SK-N-SH (cell line): ENCODE data around the gene TASOR2. TPM values are rescaled to one million over a fixed set of nuclear protein-coding genes. Genes with fewer than 3 reads are reported as not detected.

Source experiments
- CTCF ChIA-PET: fragments of 300-600, 350-600 bp; formaldehyde crosslinking; extraction: SDS; loops from one replicate; lab custom pipeline; 2021; lab: Yijun Ruan, JAX
- POLR2A ChIA-PET: fragments of 350-600 bp; sonication (Branson Sonifier 250); formaldehyde crosslinking; extraction: SDS; loops from one replicate; lab custom pipeline; 2020; ENCODE audit warnings: antibody characterized with exemption, inconsistent platforms; lab: Yijun Ruan, JAX
- DNase-seq: peaks from one replicate; pipeline ENCODE4 v3.0.0; 2012
- H2AFZ ChIP-seq: fragments of 200-600 bp; sonication (generic); 2 replicates; pipeline ENCODE4 v1.8.1; 2016; ENCODE audit warnings: antibody characterized with exemption, mild to moderate bottlenecking, low read depth
- H3F3A ChIP-seq: fragments of 200-600 bp; sonication (generic); replicated peaks from 2 replicates; pipeline ENCODE3; 2016; ENCODE audit warnings: antibody characterized with exemption, mild to moderate bottlenecking; ENCODE audit not compliant: insufficient read depth
- H3K27ac ChIP-seq, 2 experiments: fragments of 200-500 bp in 1 of 2; fragments of 200-600 bp in 1 of 2; sonication (Bioruptor generic) in 1 of 2; sonication (generic), shearing (Covaris generic) in 1 of 2; 2 replicates each; pipeline versions ENCODE4 v1.5.1 to v1.6.1; 2014 to 2016; ENCODE audit warnings: low read depth in 2 of 2, inconsistent platforms in 1 of 2, low read length in 1 of 2, mild to moderate bottlenecking in 1 of 2, mixed read lengths in 1 of 2
- H3K27me3 ChIP-seq: fragments of 200-600 bp; sonication (generic), shearing (Covaris generic); 2 replicates; pipeline ENCODE4 v1.6.1; 2016; ENCODE audit warnings: mixed run types; ENCODE audit not compliant: insufficient read depth
- H3K36me3 ChIP-seq, 2 experiments: fragments of 200-500 bp in 1 of 2; fragments of 200-600 bp in 1 of 2; sonication (Bioruptor generic) in 1 of 2; sonication (generic) in 1 of 2; replicated peaks in 1 of 2; 2 replicates each; pipeline versions ENCODE3 to v1.5.1; 2014 to 2016; ENCODE audit warnings: low read length in 1 of 2, mild to moderate bottlenecking in 1 of 2; ENCODE audit not compliant: insufficient read depth in 2 of 2, control insufficient read depth in 1 of 2
- H3K4me1 ChIP-seq, 2 experiments: fragments of 200-500 bp in 1 of 2; fragments of 200-600 bp in 1 of 2; sonication (Bioruptor generic) in 1 of 2; sonication (generic), shearing (Covaris generic) in 1 of 2; 2 replicates each; pipeline versions ENCODE4 v1.5.1 to v1.6.1; 2014 to 2016; ENCODE audit warnings: low read depth in 1 of 2, low read length in 1 of 2, mixed run types in 1 of 2; ENCODE audit not compliant: insufficient read depth in 2 of 2, control insufficient read depth in 1 of 2
- H3K4me2 ChIP-seq: fragments of 200-600 bp; sonication (generic), shearing (Covaris generic); 2 replicates; pipeline ENCODE4 v1.6.1; 2017; ENCODE audit warnings: mixed run types
- H3K4me3 ChIP-seq, 2 experiments: fragments of 200-500 bp in 1 of 2; fragments of 200-600 bp in 1 of 2; sonication (Bioruptor generic) in 1 of 2; sonication (generic), shearing (Covaris generic) in 1 of 2; 2 replicates each; pipeline versions ENCODE4 v1.5.1 to v1.8.1; 2014 to 2016; ENCODE audit warnings: low read depth in 2 of 2, inconsistent platforms in 1 of 2, low read length in 1 of 2, mild to moderate bottlenecking in 1 of 2, mixed read lengths in 1 of 2, moderate library complexity in 1 of 2
- H3K79me2 ChIP-seq: fragments of 200-600 bp; sonication (generic); 2 replicates; pipeline ENCODE4 v1.8.1; 2017; ENCODE audit warnings: mild to moderate bottlenecking; ENCODE audit not compliant: insufficient read depth
- H3K9ac ChIP-seq: fragments of 200-600 bp; sonication (generic); 2 replicates; pipeline ENCODE4 v1.6.1; 2017; ENCODE audit warnings: mixed run types
- H3K9me2 ChIP-seq: fragments of 200-600 bp; sonication (generic); 2 replicates; pipeline ENCODE4 v1.6.1; 2017; ENCODE audit warnings: mixed run types
- H3K9me3 ChIP-seq: fragments of 200-600 bp; sonication (generic); 2 replicates; pipeline ENCODE4 v1.6.1; 2017; ENCODE audit warnings: mixed run types, mild to moderate bottlenecking, moderate library complexity
- H4K20me1 ChIP-seq: fragments of 200-600 bp; sonication (generic); 2 replicates; pipeline ENCODE4 v1.6.1; 2017; ENCODE audit warnings: mild to moderate bottlenecking, mixed run types; ENCODE audit not compliant: insufficient read depth
- CHD2 ChIP-seq: fragments of 150-350 bp; IDR thresholded peaks from 2 replicates; pipeline ENCODE4 v1.6.1; 2018; ENCODE audit warnings: low read length; ENCODE audit not compliant: partially characterized antibody
- CTCF ChIP-seq: fragments of 200-600 bp; sonication (generic); IDR thresholded peaks from 2 replicates; pipeline ENCODE4 v1.6.1; 2017; ENCODE audit warnings: antibody characterized with exemption, mild to moderate bottlenecking, moderate library complexity
- EZH2phosphoT487 ChIP-seq: fragments of 200-600 bp; sonication (generic); IDR thresholded peaks from 2 replicates; pipeline ENCODE4 v1.6.1; 2017; ENCODE audit warnings: low read depth, mixed run types, mild to moderate bottlenecking, antibody characterized with exemption, moderate library complexity, borderline replicate concordance
- FOSL2 ChIP-seq: IDR thresholded peaks from 2 replicates; pipeline ENCODE4 v1.4.0; 2012; ENCODE audit warnings: low read depth, mild to moderate bottlenecking, moderate library complexity, borderline replicate concordance
- FOXM1 ChIP-seq: IDR thresholded peaks from 2 replicates; pipeline ENCODE4 v1.4.0; 2012; ENCODE audit warnings: low read depth, mild to moderate bottlenecking
- GATA2 ChIP-seq: sonication (generic); formaldehyde crosslinking; IDR thresholded peaks from 2 replicates; pipeline ENCODE4 v1.5.0; 2020; ENCODE audit warnings: mild to moderate bottlenecking, missing genetic modification reagents
- JUND ChIP-seq: IDR thresholded peaks from 2 replicates; pipeline ENCODE4 v1.4.0; 2012
- RAD21 ChIP-seq: IDR thresholded peaks from 2 replicates; pipeline ENCODE4 v1.6.1; 2012; ENCODE audit warnings: mild to moderate bottlenecking, low read length
- REST ChIP-seq: IDR thresholded peaks from 2 replicates; pipeline ENCODE4 v1.6.1; 2012; ENCODE audit warnings: mild to moderate bottlenecking, low read depth, low read length, moderate library complexity
- RXRA ChIP-seq: IDR thresholded peaks from 2 replicates; pipeline ENCODE4 v1.4.0; 2012; ENCODE audit warnings: low read depth, mild to moderate bottlenecking, borderline replicate concordance
- SMC3 ChIP-seq: IDR thresholded peaks from 2 replicates; pipeline ENCODE4 v1.6.1; 2012; ENCODE audit warnings: low read depth, low read length, improper control_type of control experiment
- TAF1 ChIP-seq: IDR thresholded peaks from 2 replicates; pipeline ENCODE4 v1.6.1; 2012; ENCODE audit warnings: low read depth, mild to moderate bottlenecking, low read length, moderate library complexity, borderline replicate concordance
- TCF12 ChIP-seq: IDR thresholded peaks from 2 replicates; pipeline ENCODE4 v1.4.0; 2012
- WGBS: methylation state at CpG from one replicate; pipeline ENCODE4 v1.1.6; 2017; ENCODE audit warnings: low lambda C conversion rate; 5-methylcytosine and 5-hydroxymethylcytosine counted together
- polyA plus RNA-seq, 3 experiments: library from polyadenylated mRNA; depleted of rRNA; stranded (reverse); fragments of >200 nt; gene quantifications; 2 replicates each; pipeline ENCODE4 v1.2.3, GENCODE V29; 2012

The TASOR2 gene
- polyA plus RNA-seq, 1 of the 3 experiments (the other 2 are of a cell fraction): 21.2 TPM

- TF ChIP-seq REST: no peak
- no peak for TF ChIP-seq RAD21
- no peak for TF ChIP-seq JUND
- no peak for TF ChIP-seq FOSL2
- TF ChIP-seq EZH2phosphoT487: no peak
- no peak for TF ChIP-seq CHD2
- TF ChIP-seq RXRA: no peak
- no peak for TF ChIP-seq TCF12
- no peak for TF ChIP-seq CTCF
- TF ChIP-seq GATA2 (CRISPR knock-in tag): no peak
- no peak for TF ChIP-seq SMC3
- no peak for TF ChIP-seq FOXM1
These were observed 17.6 kb upstream of the TASOR2 start (continued) for GRCh38 chr10:5666841-5667630.

- ChIA-PET POLR2A (no interaction called here), CTCF (interaction anchor here (1.5 to 2.2 kb wide), 3 partner anchors 16 to 45 kb away, joined by 3 to 4 read pairs (median 4); partner anchors contain the start of gene TASOR2)
- WGBS: 63% methylated on average over 4 of the region's 4 CpGs
- Histone ChIP-seq H3K4me3 (no peak overlapping the region), H3F3A (no peaks in the 10 kb centered on the region), H4K20me1 (no peaks in the 10 kb centered on the region), H3K27ac (no peak overlapping the region), H3K9me3 (no peaks in the 10 kb centered on the region; the same call in 1 of the 2 replicates), H3K9ac (no peak overlapping the region), H3K79me2 (peaks cover 3% of the 10 kb centered on the region; the same call in 1 of the 2 replicates), H3K27me3 (no peaks in the 10 kb centered on the region)
- no peak for DNase-seq
- TF ChIP-seq FOSL2: no peak
- no peak for TF ChIP-seq TAF1
- TF ChIP-seq, all 33 proteins: peak for 0
- H3K36me3 ChIP-seq: no peaks in the 10 kb centered on the region
- no peaks in the 10 kb centered on the region for H3K9me2 ChIP-seq
- no peak overlapping the region for H2AFZ ChIP-seq
- H3K4me2 ChIP-seq: no peak overlapping the region
- H3K4me1 ChIP-seq: peaks cover 0 to 23% of the 10 kb centered on the region in 2 experiments; a peak in 2 of 4 replicates
These were observed 16.2 kb upstream of the TASOR2 start for GRCh38 chr10:5668429-5668828.
